HepG2 (cell line): ENCODE measurements around the gene C11orf86. TPM values are rescaled to one million over a fixed set of nuclear protein-coding genes. Genes with fewer than 3 reads are reported as not detected.

Source experiments
- ASH2L ChIP-seq: fragments of 300-600, 200-600 bp; sonication (generic); IDR thresholded peaks from 2 replicates; pipeline ENCODE4 v1.7.0; 2017; ENCODE audit warnings: low read depth, mild to moderate bottlenecking, moderate library complexity, mixed read lengths, low read length; ENCODE audit not compliant: insufficient read length
- CEBPZ ChIP-seq: IDR thresholded peaks from 2 replicates; pipeline ENCODE4 v1.6.1; 2012; ENCODE audit warnings: low read length, improper control_type of control experiment
- CTCF ChIP-seq: sonication (generic); formaldehyde crosslinking; IDR thresholded peaks from 2 replicates; pipeline ENCODE4 v1.5.0; 2020; ENCODE audit warnings: mild to moderate bottlenecking, missing genetic modification reagents, moderate library complexity
- ETV6 ChIP-seq: sonication (generic); formaldehyde crosslinking; conservative IDR thresholded peaks from 2 replicates; pipeline ENCODE4 v1.4.0; 2020; ENCODE audit warnings: missing genetic modification reagents
- HNRNPL ChIP-seq: fragments of 200-400 bp; formaldehyde crosslinking; IDR thresholded peaks from 2 replicates; pipeline ENCODE4 v1.6.1; 2017; ENCODE audit warnings: mild to moderate bottlenecking, low read depth, low read length
- HOXD1 ChIP-seq: sonication (generic); formaldehyde crosslinking; IDR thresholded peaks from 2 replicates; pipeline ENCODE4 v1.5.0; 2020; ENCODE audit warnings: missing genetic modification reagents
- JDP2 ChIP-seq: sonication (generic); formaldehyde crosslinking; IDR thresholded peaks from 2 replicates; pipeline ENCODE4 v1.8.1; 2022; ENCODE audit warnings: missing genetic modification reagents, borderline replicate concordance
- KDM1A ChIP-seq: IDR thresholded peaks from 2 replicates; pipeline ENCODE4 v1.6.1; 2016; ENCODE audit warnings: missing compliant biosample characterization
- PHF5A ChIP-seq: IDR thresholded peaks from one replicate; pipeline ENCODE4 v1.6.1; 2018; ENCODE audit warnings: low read depth, missing genetic modification reagents; ENCODE audit not compliant: unreplicated experiment
- PLSCR1 ChIP-seq: sonication (generic); formaldehyde crosslinking; IDR thresholded peaks from 2 replicates; pipeline ENCODE4 v1.5.0; 2020; ENCODE audit warnings: missing genetic modification reagents, mild to moderate bottlenecking, borderline replicate concordance
- PPARG ChIP-seq: conservative IDR thresholded peaks from 2 replicates; pipeline ENCODE4 v1.6.1; 2016; ENCODE audit warnings: missing biosample characterization, missing genetic modification reagents
- SMAD1 ChIP-seq: sonication (generic); formaldehyde crosslinking; IDR thresholded peaks from 2 replicates; pipeline ENCODE4 v1.4.0; 2020; ENCODE audit warnings: missing genetic modification reagents, low read depth, mild to moderate bottlenecking, borderline replicate concordance
- TIGD3 ChIP-seq: sonication (generic); formaldehyde crosslinking; IDR thresholded peaks from 2 replicates; pipeline ENCODE4 v1.5.1; 2020; ENCODE audit warnings: mild to moderate bottlenecking, missing genetic modification reagents, borderline replicate concordance
- ZMYM4 ChIP-seq: sonication (generic); formaldehyde crosslinking; IDR thresholded peaks from 2 replicates; pipeline ENCODE4 v1.8.1; 2023; ENCODE audit warnings: mild to moderate bottlenecking, missing genetic modification reagents
- ZNF230 ChIP-seq: sonication (generic); formaldehyde crosslinking; IDR thresholded peaks from 2 replicates; pipeline ENCODE4 v1.4.0; 2020; ENCODE audit warnings: mild to moderate bottlenecking, missing genetic modification reagents
- ZNF33B ChIP-seq: sonication (generic); formaldehyde crosslinking; IDR thresholded peaks from 2 replicates; pipeline ENCODE4 v1.5.1; 2020; ENCODE audit warnings: mild to moderate bottlenecking, missing genetic modification reagents
- ZNF431 ChIP-seq: sonication (generic); formaldehyde crosslinking; IDR thresholded peaks from 2 replicates; pipeline ENCODE4 v1.9.0; 2022; ENCODE audit warnings: missing genetic modification reagents, low read depth, mild to moderate bottlenecking, borderline replicate concordance
- ZNF432 ChIP-seq: sonication (generic); formaldehyde crosslinking; IDR thresholded peaks from 2 replicates; pipeline ENCODE4 v1.5.0; 2020; ENCODE audit warnings: missing genetic modification reagents, mild to moderate bottlenecking, borderline replicate concordance
- ZNF703 ChIP-seq: sonication (generic); formaldehyde crosslinking; IDR thresholded peaks from 2 replicates; pipeline ENCODE4 v1.5.1; 2020; ENCODE audit warnings: missing genetic modification reagents, mild to moderate bottlenecking, moderate library complexity, borderline replicate concordance
- ZNF709 ChIP-seq: sonication (generic); formaldehyde crosslinking; IDR thresholded peaks from 2 replicates; pipeline ENCODE4 v1.5.0; 2020; ENCODE audit warnings: mild to moderate bottlenecking, missing genetic modification reagents
- ZSCAN12 ChIP-seq: sonication (generic); formaldehyde crosslinking; IDR thresholded peaks from 2 replicates; pipeline ENCODE4 v1.9.0; 2021; ENCODE audit warnings: mild to moderate bottlenecking, missing genetic modification reagents
- ZSCAN20 ChIP-seq: sonication (generic); formaldehyde crosslinking; IDR thresholded peaks from 2 replicates; pipeline ENCODE4 v1.4.0; 2020; ENCODE audit warnings: missing genetic modification reagents, mild to moderate bottlenecking, borderline replicate concordance
- polyA plus RNA-seq, 8 experiments: library from polyadenylated mRNA; depleted of rRNA in 3 of 8; stranded (reverse) in 7 of 8; unstranded in 1 of 8; fragments of >200 nt; fragmentation: Illumina TruSeq in 4 of 8; extraction: Trizol in 4 of 8; gene quantifications; 2 replicates each; pipeline versions ENCODE4 v1.2.1 to v1.2.3, GENCODE V29; 2011 to 2016; ENCODE audit warnings: low read depth in 4 of 8, missing spikeins in 1 of 8, mixed read lengths in 1 of 8; ENCODE audit not compliant: insufficient read depth in 1 of 8
- total RNA-seq, 5 experiments: library from RNA; depleted of rRNA; stranded (reverse); fragments of >200 nt; fragmentation: Illumina TruSeq; extraction: Trizol; gene quantifications; 2 replicates each; pipeline ENCODE4 v1.2.3, GENCODE V29; 2016; ENCODE audit warnings: low read depth in 1 of 5

The C11orf86 gene
- total and polyA plus RNA-seq, 2 of the 13 experiments (the other 11 are each of a cell fraction or from before 2014, with no cell fraction given): 0.11 to 0.18 TPM

GRCh38 chr11:66958232-66958955, 16.7 kb upstream of the C11orf86 start, which contains the start of gene PC (continued):
- no peak for TF ChIP-seq PLSCR1
- no peak for TF ChIP-seq ZSCAN12 (CRISPR knock-in tag)
- no peak for TF ChIP-seq SMAD1
- TF ChIP-seq ZNF709 (CRISPR knock-in tag): peak; percentile 94
- peak; percentile 4; the same call in 1 of the 2 replicates for TF ChIP-seq CTCF
- TF ChIP-seq PPARG (CRISPR knock-in tag): 0 out of 2 replicates have a peak, but pooled peaks have one; percentile 14
- peak; percentile 41; the same call in 1 of the 2 replicates for TF ChIP-seq ZNF703 (CRISPR knock-in tag)
- TF ChIP-seq TIGD3 (CRISPR knock-in tag): 0 out of 2 replicates have a peak, but pooled peaks have one; percentile 73
- no peak for TF ChIP-seq KDM1A (CRISPR knock-in tag)
- TF ChIP-seq ZSCAN20 (CRISPR knock-in tag): 0 out of 2 replicates have a peak, but pooled peaks have one; percentile 50
- TF ChIP-seq ZNF431 (CRISPR knock-in tag): peak; percentile 67; the same call in 1 of the 2 replicates
- peak; percentile 80 for TF ChIP-seq ASH2L
- TF ChIP-seq HOXD1 (CRISPR knock-in tag): no peak
- no peak for TF ChIP-seq PHF5A
- TF ChIP-seq ZMYM4 (CRISPR knock-in tag): peak; percentile 73
- no peak for TF ChIP-seq ZNF432 (CRISPR knock-in tag)
- 0 out of 2 replicates have a peak, but pooled peaks have one; percentile 39 for TF ChIP-seq HNRNPL
- no peak for TF ChIP-seq CEBPZ
- TF ChIP-seq ZNF33B (CRISPR knock-in tag): peak; percentile 88; the same call in 1 of the 2 replicates
- TF ChIP-seq JDP2 (CRISPR knock-in tag): no peak
- TF ChIP-seq ZNF230 (CRISPR knock-in tag): 0 out of 2 replicates have a peak, but pooled peaks have one; percentile 56
- 0 out of 2 replicates have a peak, but pooled peaks have one; percentile 43 for TF ChIP-seq ETV6
